Stimulated activated CD4-positive, alpha-beta T cell treated with anti-CD3 and anti-CD28 coated beads, Interleukin-1b, Interleukin-23, amount 100 ng/mL, for 4 hours (primary cell): ENCODE measurements around the gene RADIL.
A peak's percentile ranks its signal among the peaks of the same experiment; 100 is the strongest.
"Not testable (repeated sequence)": the region's sequence is repeated elsewhere in the genome, so short reads cannot be mapped to it uniquely, and the experiment has no call there.

ENCODE experiments used
- DNase-seq, 2 donors: peaks; one replicate each; pipeline ENCODE4 v3.0.0-alpha.2; 2020; ENCODE audit warnings: low read depth in 2 of 2

The RADIL gene, protein sequence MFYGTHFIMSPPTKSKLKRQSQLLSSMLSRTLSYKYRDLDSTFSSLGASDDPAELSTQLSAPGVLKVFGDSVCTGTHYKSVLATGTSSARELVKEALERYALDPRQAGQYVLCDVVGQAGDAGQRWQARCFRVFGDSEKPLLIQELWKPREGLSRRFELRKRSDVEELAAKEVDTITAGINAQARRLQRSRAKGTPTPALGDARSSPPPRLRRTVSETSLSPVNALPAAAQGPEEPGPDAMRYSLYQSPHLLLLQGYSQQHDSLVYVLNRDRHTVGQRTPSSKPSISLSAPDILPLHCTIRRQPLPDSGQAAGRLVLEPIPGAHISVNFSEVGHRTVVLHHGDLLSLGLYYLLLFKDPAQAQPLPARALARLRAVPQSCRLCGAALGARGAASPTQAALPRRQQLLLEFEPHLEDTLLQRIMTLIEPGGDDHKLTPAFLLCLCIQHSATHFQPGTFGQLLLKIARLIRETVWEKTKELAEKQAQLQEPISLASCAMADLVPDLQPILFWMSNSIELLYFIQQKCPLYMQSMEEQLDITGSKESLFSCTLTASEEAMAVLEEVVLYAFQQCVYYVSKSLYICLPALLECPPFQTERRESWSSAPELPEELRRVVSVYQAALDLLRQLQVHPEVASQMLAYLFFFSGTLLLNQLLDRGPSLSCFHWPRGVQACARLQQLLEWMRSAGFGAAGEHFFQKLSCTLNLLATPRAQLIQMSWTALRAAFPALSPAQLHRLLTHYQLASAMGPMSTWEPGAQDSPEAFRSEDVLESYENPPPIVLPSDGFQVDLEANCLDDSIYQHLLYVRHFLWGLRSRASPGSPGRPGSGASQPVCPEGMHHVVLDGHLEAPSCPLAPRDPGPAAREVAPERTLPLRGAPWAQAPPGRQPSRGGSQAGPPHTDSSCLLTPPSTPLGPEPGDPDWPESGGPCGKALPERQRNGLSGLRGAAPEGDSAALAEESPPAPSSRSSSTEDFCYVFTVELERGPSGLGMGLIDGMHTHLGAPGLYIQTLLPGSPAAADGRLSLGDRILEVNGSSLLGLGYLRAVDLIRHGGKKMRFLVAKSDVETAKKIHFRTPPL

DNA sequence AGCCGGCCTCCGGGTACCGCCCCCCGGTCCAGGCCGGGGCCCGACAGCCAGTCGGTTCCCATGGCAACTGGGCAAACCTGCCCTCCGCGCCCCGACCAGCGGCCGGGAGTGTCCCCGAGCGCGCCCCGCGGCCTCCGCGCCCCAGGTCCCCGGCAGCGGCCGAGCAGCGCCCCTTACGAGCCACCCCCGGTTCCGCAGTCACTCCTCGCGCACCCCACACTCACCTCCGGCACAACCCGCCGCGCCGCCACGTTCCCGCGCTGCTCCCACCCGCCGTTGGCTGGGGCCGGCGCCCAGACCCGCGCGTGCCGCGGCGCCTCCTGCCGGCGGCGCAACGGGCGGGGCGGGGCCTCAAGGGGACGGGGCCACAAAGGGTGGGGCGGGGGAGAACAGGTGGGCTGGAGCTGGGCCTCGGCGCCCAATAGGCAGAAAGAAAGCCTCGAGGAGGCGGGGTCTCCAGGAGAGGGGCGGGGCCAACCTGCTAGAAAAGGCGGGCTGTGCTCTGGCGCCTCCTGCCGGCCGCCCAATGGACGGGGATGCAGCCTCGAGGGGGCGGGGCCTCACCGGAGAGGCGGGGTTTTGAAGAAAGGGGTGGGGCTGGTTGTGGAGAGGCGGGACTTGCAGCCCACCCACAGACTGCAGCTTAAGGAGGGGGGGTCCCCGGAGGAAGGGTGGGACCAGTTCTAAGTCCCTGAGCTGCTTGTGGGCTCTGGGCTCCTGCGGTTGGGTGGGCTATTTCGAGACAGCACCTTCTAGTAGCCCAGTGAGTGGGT is at the start of gene RADIL:
TSS of gene RADIL (minus strand) at position 345 of the 773 bp plus-strand sequence. CDS start 5,577 bp downstream, outside the sequence.
- peak; percentile 72 to 88 for DNase-seq

- no peak for DNase-seq
Observed at GRCh38 chr7:4931943-4932342, 48.4 kb upstream of the RADIL start.

DNA sequence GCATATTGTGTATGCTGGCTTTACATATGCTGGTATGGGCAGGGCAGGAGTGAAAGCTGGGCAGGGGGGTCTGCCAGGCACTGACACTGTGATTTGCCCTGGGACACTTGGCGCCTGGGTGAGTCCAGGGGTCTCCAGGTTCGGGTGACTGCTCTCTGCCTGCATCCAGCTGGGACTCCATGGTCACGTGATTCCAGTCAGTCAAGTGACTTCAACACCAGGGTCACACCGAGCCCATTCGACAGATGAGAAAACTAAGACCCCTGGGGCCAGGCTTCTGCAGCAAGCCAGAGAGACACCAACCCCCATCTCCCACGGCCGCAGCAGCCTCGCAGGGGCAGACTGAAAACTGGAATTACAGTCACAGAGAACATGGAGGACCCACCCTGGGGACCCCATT is 45.5 kb upstream of the RADIL start:
- no peak for DNase-seq

DNA sequence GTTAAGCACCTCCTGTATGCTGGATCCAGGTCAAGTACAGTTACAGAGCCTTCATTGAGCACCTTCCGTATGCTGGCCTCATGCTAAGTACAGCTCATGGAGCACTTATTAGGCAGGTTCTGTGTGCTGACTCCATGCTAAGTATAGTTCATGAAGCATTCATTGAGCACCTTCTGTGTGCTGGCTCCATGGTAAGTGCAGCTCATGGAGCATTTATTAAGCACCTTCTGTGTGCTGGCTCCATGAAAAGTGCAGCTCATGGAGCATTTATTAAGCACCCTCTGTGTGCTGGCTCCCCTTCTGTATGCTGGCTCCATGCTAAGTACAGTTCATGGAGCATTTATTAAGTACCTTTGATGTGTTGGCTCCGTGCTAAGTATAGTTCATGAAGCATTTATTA is 44.9 kb upstream of the RADIL start:
- DNase-seq: no peak

GRCh38 chr7:4919969-4920766 is 36.7 kb upstream of the RADIL start:
- no peak for DNase-seq

- no peak for DNase-seq
Observed at GRCh38 chr7:4916113-4916512, 32.6 kb upstream of the RADIL start.

GRCh38 chr7:4911111-4911828 is 27.8 kb upstream of the RADIL start:
- no peak for DNase-seq

DNA sequence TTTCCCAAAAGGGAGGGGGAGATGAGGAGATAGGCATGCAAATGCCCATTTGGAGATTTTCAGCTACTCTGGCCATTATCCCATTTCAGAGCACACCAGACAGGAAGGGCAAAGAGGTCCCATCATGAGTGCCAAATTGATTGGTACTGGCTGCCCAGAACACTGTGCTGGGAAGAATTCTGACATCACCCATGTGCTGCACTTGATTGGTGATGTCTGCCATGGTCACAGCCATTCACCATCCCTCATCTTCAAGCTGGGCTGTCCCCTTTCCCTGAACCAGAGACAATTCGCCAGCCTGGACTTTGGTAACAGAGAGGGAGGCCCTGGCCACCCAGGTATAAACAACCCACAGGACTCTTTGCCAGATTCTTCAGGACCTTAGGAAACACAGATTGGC is 23.2 kb upstream of the RADIL start:
- DNase-seq: no peak

GRCh38 chr7:4905171-4905570 is 21.7 kb upstream of the RADIL start:
- no peak for DNase-seq

DNA sequence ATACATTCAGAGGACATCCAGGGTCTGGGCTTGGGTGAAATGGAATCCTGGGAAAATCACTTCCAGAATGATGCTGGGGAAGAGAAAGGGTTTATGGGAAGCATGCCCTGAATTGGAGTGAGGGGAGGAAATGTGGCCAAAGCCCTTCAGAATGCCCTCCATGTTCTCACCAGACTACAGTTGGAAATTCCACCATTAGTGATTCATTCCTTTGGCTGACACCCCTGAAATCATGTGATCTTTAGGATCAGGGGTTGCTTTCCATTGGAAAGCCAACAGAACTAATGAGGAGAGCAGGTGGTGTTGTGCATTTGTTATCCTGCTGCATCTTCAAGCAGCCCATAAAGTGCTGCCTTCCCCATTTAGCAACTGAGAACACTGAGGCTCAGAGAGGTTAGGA is 20.8 kb upstream of the RADIL start:
- no peak for DNase-seq

DNA sequence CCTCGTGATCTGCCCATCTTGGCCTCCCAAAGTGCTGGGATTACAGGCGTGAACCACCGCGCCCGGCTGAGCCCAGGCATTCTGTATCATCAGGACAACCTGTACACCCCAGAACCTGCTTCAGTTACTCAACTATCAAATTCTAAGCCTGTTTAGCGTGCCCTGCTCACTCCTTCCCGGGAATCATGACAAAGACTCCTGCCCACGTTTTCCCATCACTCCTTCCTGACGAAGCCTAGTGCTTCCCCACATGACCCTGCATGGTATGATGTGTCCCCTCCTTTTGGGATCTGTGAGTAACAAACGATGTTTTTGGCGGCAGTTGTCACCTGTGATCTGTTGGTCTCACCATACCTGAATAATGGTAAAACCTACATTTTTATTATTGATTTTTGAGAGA is 12.2 kb upstream of the RADIL start:
- no peak for DNase-seq

DNA sequence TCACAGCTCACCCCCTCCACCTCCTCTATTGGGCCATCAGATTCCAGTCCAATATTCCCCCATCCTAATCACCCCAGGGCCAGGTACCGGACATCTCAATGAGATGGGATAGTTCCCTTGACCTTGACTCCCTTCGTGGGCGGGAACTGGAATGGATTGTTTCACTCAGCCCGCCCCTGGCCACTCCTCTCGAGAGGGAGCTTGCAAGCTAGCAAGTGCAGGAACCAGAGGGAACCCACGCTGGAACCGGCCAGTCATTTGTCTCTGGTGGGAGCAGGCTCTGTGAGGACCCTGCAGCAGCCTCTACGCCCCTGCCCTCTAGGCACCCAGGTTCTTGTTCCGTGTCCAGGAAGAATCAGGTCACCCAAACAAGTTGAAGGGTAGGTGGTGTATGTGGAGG is 11.0 kb upstream of the RADIL start:
- no peak for DNase-seq

DNA sequence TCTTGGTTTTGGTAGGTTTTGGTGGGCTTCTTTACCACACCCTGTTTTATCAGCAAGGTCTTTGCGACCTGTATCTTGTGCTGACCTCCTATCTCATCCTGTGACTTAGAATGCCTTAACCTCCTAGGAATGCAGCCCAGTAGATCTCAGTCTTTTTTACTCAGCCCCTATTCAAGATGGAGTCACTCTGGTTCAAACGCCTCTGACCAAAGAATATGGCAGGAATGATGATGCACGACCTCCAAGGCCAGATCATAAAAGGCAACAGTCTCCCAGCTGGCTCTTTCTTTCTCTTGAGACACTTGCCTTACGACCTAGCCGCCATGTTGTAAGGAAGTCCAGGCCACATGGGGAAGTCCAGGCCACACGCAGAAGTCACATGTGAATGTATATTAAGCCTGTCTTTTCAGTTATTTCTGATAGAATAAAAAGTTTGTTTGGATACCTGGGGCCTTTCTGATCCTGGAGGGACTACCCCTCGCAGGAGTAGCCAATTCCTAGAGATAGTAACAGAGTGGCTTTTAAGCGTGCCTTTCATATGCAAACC is 10.5 kb upstream of the RADIL start:
- DNase-seq: no peak

GRCh38 chr7:4893188-4893587 is 9.7 kb upstream of the RADIL start:
- not testable (repeated sequence) for DNase-seq

DNA sequence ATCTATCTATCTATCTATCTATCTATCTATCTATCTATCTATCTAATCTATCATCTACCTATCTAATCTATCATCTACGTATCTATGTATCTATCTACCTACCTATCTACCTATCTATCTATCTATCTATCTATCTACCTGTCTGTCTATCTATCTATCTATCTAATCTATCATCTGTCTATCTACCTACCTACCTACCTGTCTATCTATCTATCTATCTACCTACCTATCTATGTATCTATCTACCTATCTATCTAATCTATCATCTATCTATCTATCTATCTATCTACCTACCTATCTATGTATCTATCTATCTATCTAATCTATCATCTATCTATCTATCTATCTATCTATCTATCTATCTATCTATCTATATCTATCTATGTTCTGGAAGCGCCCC is 8.0 kb upstream of the RADIL start:
- not testable (repeated sequence) for DNase-seq

GRCh38 chr7:4889682-4890081 is 6.2 kb upstream of the RADIL start:
- DNase-seq: no peak

- no peak for DNase-seq
Observed at GRCh38 chr7:4888161-4888560, 4.6 kb upstream of the RADIL start.

DNA sequence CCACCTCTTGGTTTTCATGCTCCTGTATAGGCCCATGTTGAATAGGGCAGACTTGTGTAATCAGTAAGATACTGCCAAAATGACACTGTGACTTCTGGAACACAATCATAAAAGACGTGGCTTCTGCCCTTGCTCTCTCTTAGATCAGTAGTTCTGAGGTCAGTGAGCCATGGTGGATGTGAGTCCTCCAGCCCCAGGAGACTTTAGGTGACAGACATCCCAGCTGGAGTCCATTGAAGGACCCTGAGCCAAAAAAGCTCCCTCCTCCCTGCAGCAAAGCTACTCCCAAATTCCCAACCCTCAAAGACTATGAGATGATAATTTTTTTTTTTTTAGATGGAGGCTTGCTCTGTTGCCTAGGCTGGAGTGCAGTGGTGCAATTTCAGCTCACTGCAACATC is 3.2 kb upstream of the RADIL start:
- DNase-seq: no peak

GRCh38 chr7:4885317-4885807 is 1.8 kb upstream of the RADIL start:
- no peak for DNase-seq

DNA sequence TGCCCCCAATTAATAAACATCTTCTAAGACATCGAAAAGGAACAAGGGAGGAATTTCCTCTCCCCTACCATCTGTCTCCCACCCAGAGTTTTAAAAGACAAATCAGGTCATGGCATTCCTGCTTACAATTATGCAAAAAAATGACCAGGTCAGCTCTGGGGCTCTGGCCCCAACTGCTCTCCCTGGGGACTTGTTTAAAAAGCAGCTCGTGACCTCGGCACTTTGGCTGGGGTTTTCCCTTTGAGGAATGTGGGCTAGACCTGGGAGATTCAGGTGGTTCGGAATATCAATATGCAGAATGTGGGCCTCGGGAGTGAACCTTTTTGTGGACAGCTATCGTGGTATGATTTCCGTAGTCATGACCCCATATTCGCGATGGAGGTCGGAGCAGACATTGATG is 648 bp upstream of the RADIL start:
- DNase-seq: no peak
